Spleen (tissue), 7 donors: ENCODE measurements around the gene VAV2.

Source experiments
- CTCF ChIP-seq, 11 experiments: fragments of 200-600 bp in 7 of 11; fragments of 450-650 bp in 4 of 11; sonication (generic) in 4 of 11; IDR thresholded peaks in 8 of 11; conservative IDR thresholded peaks in 3 of 11; 1 replicate in 7 of 11; 2 replicates in 4 of 11; pipeline versions ENCODE4 v1.4.0 to v1.8.0; 2016 to 2021; ENCODE audit warnings: antibody characterized with exemption in 11 of 11, inconsistent platforms in 4 of 11, mild to moderate bottlenecking in 1 of 11
- POLR2A ChIP-seq, 3 donors: fragments of 450-650 bp; IDR thresholded peaks; one replicate each; pipeline ENCODE4 v1.5.1; 2017; ENCODE audit warnings: antibody characterized with exemption in 3 of 3, mild to moderate bottlenecking in 1 of 3
- POLR2AphosphoS5 ChIP-seq, 3 donors: sonication (generic); formaldehyde crosslinking; IDR thresholded peaks; one replicate each; pipeline ENCODE4 v1.5.1; 2017; ENCODE audit warnings: antibody characterized with exemption in 3 of 3
- donor health status: DM: no; HTN: no; CAD: no; lungs with moderate emphysema.
- donor health status: DM: no; HTN: no; CAD: no.
- donor health status: DM: no; HTN: no; CAD: no.

- no peak for TF ChIP-seq CTCF (IDR thresholded peaks at IDR 0.05 in 8 of 11, conservative IDR thresholded peaks at IDR 0.05 in 3 of 11)
- TF ChIP-seq POLR2A (IDR thresholded peaks at IDR 0.05) = no peak
- no peak for TF ChIP-seq POLR2AphosphoS5 (IDR thresholded peaks at IDR 0.05)
Observed at GRCh38 chr9:133961226-133962165, 30.6 kb downstream of the VAV2 start.
